SH-SY5Y (cell line): ENCODE results near the gene OCA2.

Source experiments
- GATA2 ChIP-seq: IDR thresholded peaks from 2 replicates; pipeline ENCODE4 v1.6.1; 2011; ENCODE audit warnings: mild to moderate bottlenecking, low read depth, low read length
- GATA3 ChIP-seq: IDR thresholded peaks from 2 replicates; pipeline ENCODE4 v1.6.1; 2011; ENCODE audit warnings: low read depth, mild to moderate bottlenecking, low read length, moderate library complexity

OCA2 gene

GRCh38 chr15:28112101-28112760 is 13.1 kb upstream of the OCA2 start:
- no peak for TF ChIP-seq GATA2

- TF ChIP-seq GATA2 (no peak), GATA3 (no peak)
Observed at GRCh38 chr15:28111543-28111942, 12.4 kb upstream of the OCA2 start.

GRCh38 chr15:28110481-28110881 is 11.4 kb upstream of the OCA2 start:
- TF ChIP-seq GATA3 (no peak), GATA2 (no peak)

GRCh38 chr15:28109626-28110455 is 10.7 kb upstream of the OCA2 start:
- TF ChIP-seq GATA2 (no peak), GATA3 (no peak)

GRCh38 chr15:28107904-28108275 is 8.8 kb upstream of the OCA2 start:
- no peak for TF ChIP-seq GATA3
- TF ChIP-seq GATA2: no peak

- TF ChIP-seq GATA2: no peak
- TF ChIP-seq GATA3: no peak
Observed at GRCh38 chr15:28107111-28107903, 8.2 kb upstream of the OCA2 start.

GRCh38 chr15:28106294-28107110 is 7.4 kb upstream of the OCA2 start:
- TF ChIP-seq GATA3 (no peak), GATA2 (no peak)

- no peak for TF ChIP-seq GATA2
- no peak for TF ChIP-seq GATA3
Observed at GRCh38 chr15:28105793-28106192, 6.7 kb upstream of the OCA2 start.

GRCh38 chr15:28105224-28105791 is 6.2 kb upstream of the OCA2 start:
- TF ChIP-seq GATA2: no peak
- TF ChIP-seq GATA3: no peak

GRCh38 chr15:28104326-28104725 is 5.2 kb upstream of the OCA2 start:
- TF ChIP-seq GATA2: no peak
- no peak for TF ChIP-seq GATA3

GRCh38 chr15:28103831-28104230 is 4.7 kb upstream of the OCA2 start:
- no peak for TF ChIP-seq GATA3
- no peak for TF ChIP-seq GATA2

- TF ChIP-seq GATA3: no peak
- TF ChIP-seq GATA2: no peak
Observed at GRCh38 chr15:28101983-28102441, 2.9 kb upstream of the OCA2 start.

- TF ChIP-seq GATA2 (no peak), GATA3 (no peak)
Observed at GRCh38 chr15:28101201-28101600, 2.1 kb upstream of the OCA2 start.

- TF ChIP-seq GATA3: no peak
- TF ChIP-seq GATA2: no peak
Observed at GRCh38 chr15:28100516-28101195, 1.5 kb upstream of the OCA2 start.
